Neural progenitor cell (in vitro differentiated cells): ENCODE data around the gene RPS6KA2. TPM values are rescaled to one million over a fixed set of nuclear protein-coding genes. Genes with fewer than 3 reads are reported as not detected.

Source experiments
- DNase-seq: peaks from one replicate; pipeline ENCODE4 v3.0.0-alpha.2; 2016; ENCODE audit warnings: low spot score
- H2AFZ ChIP-seq: fragments of 200-600 bp; sonication (generic); replicated peaks from 2 replicates; pipeline ENCODE4 v1.6.1; 2016; ENCODE audit warnings: antibody characterized with exemption
- H3F3A ChIP-seq: fragments of 200-600 bp; sonication (generic); 2 replicates; pipeline ENCODE4 v1.6.1; 2016; ENCODE audit warnings: antibody characterized with exemption, low read depth
- H3K27ac ChIP-seq: fragments of 200-600 bp; sonication (generic); 2 replicates; pipeline ENCODE4 v1.5.1; 2016; ENCODE audit warnings: mild to moderate bottlenecking
- H3K27me3 ChIP-seq: fragments of 200-600 bp; sonication (generic); 2 replicates; pipeline ENCODE4 v1.6.1; 2016; ENCODE audit warnings: mild to moderate bottlenecking, moderate library complexity
- H3K36me3 ChIP-seq: fragments of 200-600 bp; sonication (generic); 2 replicates; pipeline ENCODE4 v1.5.1; 2016
- H3K4me1 ChIP-seq: fragments of 200-600 bp; sonication (generic); 2 replicates; pipeline ENCODE4 v1.6.1; 2016; ENCODE audit warnings: mixed run types
- H3K4me2 ChIP-seq: fragments of 200-600 bp; sonication (generic); 2 replicates; pipeline ENCODE4 v1.6.1; 2016
- H3K4me3 ChIP-seq: fragments of 200-600 bp; sonication (generic); 2 replicates; pipeline ENCODE4 v1.5.1; 2016
- H3K79me2 ChIP-seq: fragments of 200-600 bp; sonication (generic); 2 replicates; pipeline ENCODE4 v1.6.1; 2016; ENCODE audit warnings: low read depth
- H3K9ac ChIP-seq: fragments of 200-600 bp; sonication (generic); 2 replicates; pipeline ENCODE4 v1.6.1; 2016
- H3K9me3 ChIP-seq: fragments of 200-600 bp; sonication (generic); 2 replicates; pipeline ENCODE4 v1.5.1; 2016; ENCODE audit warnings: low read depth
- H4K20me1 ChIP-seq: fragments of 200-600 bp; sonication (generic); 2 replicates; pipeline ENCODE4 v1.6.1; 2016; ENCODE audit warnings: low read depth
- H3K27ac Mint-ChIP-seq: 3 replicates; pipeline ENCODE4 v1.8.0; 2021; ENCODE audit warnings: mixed read lengths
- H3K27me3 Mint-ChIP-seq: 2 replicates; pipeline ENCODE4 v1.8.0; 2022; ENCODE audit warnings: low read depth, mild to moderate bottlenecking, inconsistent platforms, moderate library complexity, mixed read lengths; ENCODE audit not compliant: insufficient read depth
- H3K36me3 Mint-ChIP-seq: 3 replicates; pipeline ENCODE4 v1.8.0; 2021; ENCODE audit warnings: mixed read lengths
- H3K4me1 Mint-ChIP-seq: 3 replicates; pipeline ENCODE4 v1.8.0; 2021; ENCODE audit warnings: mixed read lengths
- H3K4me3 Mint-ChIP-seq: 3 replicates; pipeline ENCODE4 v1.8.0; 2021; ENCODE audit warnings: mild to moderate bottlenecking, moderate library complexity, mixed read lengths
- H3K9me3 Mint-ChIP-seq: 3 replicates; pipeline ENCODE4 v1.8.0; 2020; ENCODE audit warnings: mixed read lengths
- CTCF ChIP-seq: fragments of 200-600 bp; sonication (generic); IDR thresholded peaks from 2 replicates; pipeline ENCODE4 v1.5.1; 2017; ENCODE audit warnings: antibody characterized with exemption, mild to moderate bottlenecking
- EZH2 ChIP-seq: fragments of 200-600 bp; sonication (generic); IDR thresholded peaks from 2 replicates; pipeline ENCODE4 v1.6.1; 2017; ENCODE audit warnings: antibody characterized with exemption, mild to moderate bottlenecking, moderate library complexity
- EZH2phosphoT487 ChIP-seq: fragments of 200-600 bp; sonication (generic); IDR thresholded peaks from 2 replicates; pipeline ENCODE4 v1.6.1; 2017; ENCODE audit warnings: antibody characterized with exemption
- total RNA-seq: library from RNA; depleted of rRNA; stranded (reverse); fragments of >200 nt; gene quantifications from 2 replicates; pipeline ENCODE4 v1.2.3, GENCODE V29; 2015; ENCODE audit warnings: low replicate concordance

The RPS6KA2 gene
- total RNA-seq, 1 donor from 2014 or later: 8.2 TPM

- TF ChIP-seq EZH2phosphoT487 (no peak), EZH2 (no peak), CTCF (no peak)
- no peaks in the 10 kb centered on the region for H3K9me3 ChIP-seq
- Mint-ChIP-seq H3K36me3 (peaks cover 29% of the 10 kb centered on the region), H3K4me3 (no peak overlapping the region), H3K27ac (no peak overlapping the region), H3K9me3 (peaks cover 4% of the 10 kb centered on the region), H3K4me1 (no peaks in the 10 kb centered on the region), H3K27me3 (peaks cover 4% of the 10 kb centered on the region)
- H3K27ac ChIP-seq: no peak overlapping the region
- no peak overlapping the region for H3K9ac ChIP-seq
- no peaks in the 10 kb centered on the region for H3K4me1 ChIP-seq
- H3K36me3 ChIP-seq: no peaks in the 10 kb centered on the region
- no peak overlapping the region for H3K4me3 ChIP-seq
- no peaks in the 10 kb centered on the region for H3K27me3 ChIP-seq
- no peak overlapping the region for H2AFZ ChIP-seq
- no peaks in the 10 kb centered on the region for H3F3A ChIP-seq
- H3K79me2 ChIP-seq: no peaks in the 10 kb centered on the region
- no peak overlapping the region for H3K4me2 ChIP-seq
- DNase-seq: no peak
- H4K20me1 ChIP-seq: no peaks in the 10 kb centered on the region
Measured at GRCh38 chr6:166417285-166417691, 209.8 kb downstream of the RPS6KA2 start.

- Histone ChIP-seq H2AFZ (no peak overlapping the region), H3K27me3 (no peaks in the 10 kb centered on the region), H3K36me3 (no peaks in the 10 kb centered on the region), H3F3A (no peaks in the 10 kb centered on the region), H3K9me3 (no peaks in the 10 kb centered on the region), H3K79me2 (no peaks in the 10 kb centered on the region), H3K9ac (no peak overlapping the region), H3K4me3 (no peak overlapping the region), H3K4me2 (no peak overlapping the region), H3K27ac (no peak overlapping the region), H4K20me1 (no peaks in the 10 kb centered on the region), H3K4me1 (no peaks in the 10 kb centered on the region)
- H3K36me3 Mint-ChIP-seq: peaks cover 29% of the 10 kb centered on the region
- peaks cover 4% of the 10 kb centered on the region for H3K27me3 Mint-ChIP-seq
- no peak overlapping the region for H3K4me3 Mint-ChIP-seq
- peaks cover 4% of the 10 kb centered on the region for H3K9me3 Mint-ChIP-seq
- H3K4me1 Mint-ChIP-seq: no peaks in the 10 kb centered on the region
- no peak overlapping the region for H3K27ac Mint-ChIP-seq
- DNase-seq: no peak
- TF ChIP-seq EZH2: no peak
- TF ChIP-seq EZH2phosphoT487: no peak
- no peak for TF ChIP-seq CTCF
Measured at GRCh38 chr6:166415833-166416347, 211.2 kb downstream of the RPS6KA2 start.

- Histone ChIP-seq H3K79me2 (no peaks in the 10 kb centered on the region), H3K36me3 (no peaks in the 10 kb centered on the region), H3K9ac (no peak overlapping the region), H3K4me2 (no peak overlapping the region), H3K27ac (no peak overlapping the region), H4K20me1 (no peaks in the 10 kb centered on the region), H3K4me1 (no peaks in the 10 kb centered on the region), H3K4me3 (no peak overlapping the region), H3F3A (no peaks in the 10 kb centered on the region), H3K9me3 (no peaks in the 10 kb centered on the region), H3K27me3 (no peaks in the 10 kb centered on the region), H2AFZ (no peak overlapping the region)
- Mint-ChIP-seq H3K9me3 (peaks cover 4% of the 10 kb centered on the region), H3K27me3 (peaks cover 4% of the 10 kb centered on the region), H3K4me3 (no peak overlapping the region), H3K4me1 (peaks cover 5% of the 10 kb centered on the region), H3K27ac (no peak overlapping the region), H3K36me3 (peaks cover 25% of the 10 kb centered on the region)
- TF ChIP-seq EZH2: no peak
- TF ChIP-seq CTCF: no peak
- TF ChIP-seq EZH2phosphoT487: no peak
- DNase-seq: no peak
Measured at GRCh38 chr6:166415306-166415705, 211.7 kb downstream of the RPS6KA2 start.
